ENCODE measurements around the gene LY9. TPM values are rescaled to one million over a fixed set of nuclear protein-coding genes. Genes with fewer than 3 reads are reported as not detected.

LY9 gene
- total and polyA plus RNA-seq, 9 of the 15 experiments (the other 6 are each of a cell fraction or from before 2014, with no cell fraction given), result not detected

- DNase-seq (ENCODE audit: extremely low read depth in 1 of 4, low spot score in 3 of 4), result peak; percentile 50 to 69 (median 54)
- CTCF ChIA-PET (ENCODE audit: low intra/inter-chr PET ratio), result interaction anchor here (0.5 to 1.7 kb wide), 4 partner anchors 53 to 676 kb away, joined by 3 to 6 read pairs (median 4); partner anchors contain the start of gene ITLN2
- peak; percentile 92 for FAIRE-seq
- no peak for TF ChIP-seq NONO (IDR thresholded peaks at IDR 0.05; ENCODE audit: low read depth in 2 of 2, low read length in 1 of 2)
- no peak for TF ChIP-seq SFPQ (IDR thresholded peaks at IDR 0.05; ENCODE audit: low read depth, low read length)
- TF ChIP-seq CEBPG (CRISPR knock-in tag; IDR thresholded peaks at IDR 0.05), result no peak
- peak in 1 of 2 experiments; percentile 24; a peak in 1 of 4 replicates for TF ChIP-seq CEBPG (tag; conservative IDR thresholded peaks at IDR 0.05 in 1 of 2, IDR thresholded peaks at IDR 0.05 in 1 of 2)
- no peak for TF ChIP-seq NUFIP1 (IDR thresholded peaks at IDR 0.05; ENCODE audit: partially characterized antibody)
- TF ChIP-seq SMC3 (conservative IDR thresholded peaks at IDR 0.05; ENCODE audit: insufficient read depth, low read depth, low read length), result 0 out of 2 replicates have a peak, but pooled peaks have one; percentile 11
- TF ChIP-seq, protein P1, sequence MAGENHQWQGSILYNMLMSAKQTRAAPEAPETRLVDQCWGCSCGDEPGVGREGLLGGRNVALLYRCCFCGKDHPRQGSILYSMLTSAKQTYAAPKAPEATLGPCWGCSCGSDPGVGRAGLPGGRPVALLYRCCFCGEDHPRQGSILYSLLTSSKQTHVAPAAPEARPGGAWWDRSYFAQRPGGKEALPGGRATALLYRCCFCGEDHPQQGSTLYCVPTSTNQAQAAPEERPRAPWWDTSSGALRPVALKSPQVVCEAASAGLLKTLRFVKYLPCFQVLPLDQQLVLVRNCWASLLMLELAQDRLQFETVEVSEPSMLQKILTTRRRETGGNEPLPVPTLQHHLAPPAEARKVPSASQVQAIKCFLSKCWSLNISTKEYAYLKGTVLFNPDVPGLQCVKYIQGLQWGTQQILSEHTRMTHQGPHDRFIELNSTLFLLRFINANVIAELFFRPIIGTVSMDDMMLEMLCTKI (IDR thresholded peaks at IDR 0.05; ENCODE audit: partially characterized antibody), result no peak
- TF ChIP-seq IFI16 (CRISPR knock-in tag; IDR thresholded peaks at IDR 0.05), result no peak
- no peak for TF ChIP-seq TBP (optimal IDR thresholded peaks at IDR 0.05; ENCODE audit: low read depth, low read length)
- TF ChIP-seq PHF20 (IDR thresholded peaks at IDR 0.05; ENCODE audit: partially characterized antibody), result no peak
These were observed 18.4 kb upstream of the LY9 start for GRCh38 chr1:160777486-160778089.

More at GRCh38 chr1:160777486-160778089, 18.4 kb upstream of the LY9 start:
- no peaks in the 10 kb centered on the region for H3K4me1 ChIP-seq (replicated peaks in 1 of 2; ENCODE audit: control insufficient read depth in 2 of 2, insufficient read depth in 2 of 2, low read length in 2 of 2)
- H3K9me3 ChIP-seq (replicated peaks; ENCODE audit: control insufficient read depth, insufficient read depth, low read depth, low read length), result no peaks in the 10 kb centered on the region
- no peaks in the 10 kb centered on the region for H3K36me3 ChIP-seq (ENCODE audit: control insufficient read depth, insufficient read depth, low read length)
- H3K4me3 ChIP-seq, result no peak overlapping the region
- WGBS (ENCODE audit: insufficient coverage, low coverage, missing lambda C conversion rate), result 16% methylated on average over 7 of the region's 7 CpGs
- no peak overlapping the region for H3K9ac ChIP-seq (ENCODE audit: insufficient read depth in 1 of 2, low read depth in 2 of 2, low read length in 2 of 2)
- no peaks in the 10 kb centered on the region for H3K79me2 ChIP-seq (ENCODE audit: control insufficient read depth, insufficient read depth, low read length)
- H3K4me2 ChIP-seq (ENCODE audit: insufficient read depth, low read length), result no peak overlapping the region
- intact Hi-C loops (cut with micrococcal nuclease) (no loop called here), in situ Hi-C loops (cut with MboI) (no loop called here)
- peak; percentile 88 for ATAC-seq
- peaks cover 2 to 26% of the 10 kb centered on the region in 2 experiments; a peak in 2 of 5 replicates for H3K27me3 ChIP-seq (ENCODE audit: control insufficient read depth in 2 of 2, insufficient read depth in 2 of 2, low read length in 2 of 2)
- POLR2A ChIA-PET, result interaction anchor here (0.6 to 1.4 kb wide), 4 partner anchors 9 to 194 kb away, joined by 3 to 4 read pairs (median 4); partner anchors contain the start of gene SLAMF7
- H3K9me1 ChIP-seq (ENCODE audit: control insufficient read depth, insufficient read depth, low read length), result no peaks in the 10 kb centered on the region
- H4K20me1 ChIP-seq (replicated peaks; ENCODE audit: control insufficient read depth, insufficient read depth, low read length), result 0 out of 2 replicates have a peak, but pooled peaks cover 2% of the 10 kb centered on the region
- no TSS peak for BruUV-seq (replicated peaks)
- no peak overlapping the region for H3K27ac ChIP-seq (ENCODE audit: extremely low read depth, low read depth, low read length)
- H2AFZ ChIP-seq (ENCODE audit: low read depth, low read length), result no peak overlapping the region

Measured in K562 (cell line).